GM23338 (cell line): ENCODE results near the gene OR5B3.

Experiments
- CREB1 ChIP-seq: fragments of 250-450 bp; sonication (Bioruptor Pico); IDR thresholded peaks from 2 replicates; pipeline ENCODE4 v1.5.0; 2020; ENCODE audit warnings: low read depth, mild to moderate bottlenecking, moderate library complexity
- CTCF ChIP-seq, 2 experiments: fragments of 200-600 bp in 1 of 2; sonication (generic) in 1 of 2; conservative IDR thresholded peaks; 2 replicates each; pipeline versions ENCODE4 v1.5.1 to v1.6.1; 2016 to 2017; ENCODE audit warnings: antibody characterized with exemption in 2 of 2, low read depth in 2 of 2, mild to moderate bottlenecking in 2 of 2, moderate library complexity in 1 of 2
- ETS1 ChIP-seq: IDR thresholded peaks from 2 replicates; pipeline ENCODE4 v1.6.1; 2016; ENCODE audit warnings: antibody characterized with exemption
- EZH2 ChIP-seq: fragments of 200-600 bp; sonication (generic); IDR thresholded peaks from one replicate; pipeline ENCODE4 v1.8.0; 2017; ENCODE audit warnings: antibody characterized with exemption, mild to moderate bottlenecking, low read depth; ENCODE audit not compliant: unreplicated experiment
- EZH2phosphoT487 ChIP-seq: fragments of 200-600 bp; sonication (generic); IDR thresholded peaks from one replicate; pipeline ENCODE4 v1.8.1; 2018; ENCODE audit warnings: antibody characterized with exemption; ENCODE audit not compliant: unreplicated experiment
- JUNB ChIP-seq: IDR thresholded peaks from one replicate; pipeline ENCODE4 v1.6.1; 2016; ENCODE audit warnings: antibody characterized with exemption; ENCODE audit not compliant: unreplicated experiment
- NANOG ChIP-seq: IDR thresholded peaks from 2 replicates; pipeline ENCODE4 v1.6.1; 2016; ENCODE audit warnings: antibody characterized with exemption, borderline replicate concordance
- POLR2AphosphoS5 ChIP-seq: IDR thresholded peaks from 2 replicates; pipeline ENCODE4 v1.6.1; 2016; ENCODE audit warnings: antibody characterized with exemption, low read depth
- REST ChIP-seq: IDR thresholded peaks from one replicate; pipeline ENCODE4 v1.6.1; 2018; ENCODE audit warnings: antibody characterized with exemption; ENCODE audit not compliant: unreplicated experiment
- STAT1 ChIP-seq: IDR thresholded peaks from one replicate; pipeline ENCODE4 v1.6.1; 2016; ENCODE audit warnings: antibody characterized with exemption; ENCODE audit not compliant: unreplicated experiment
- ZNF114 ChIP-seq: fragments of 250-450 bp; sonication (Bioruptor Pico); IDR thresholded peaks from 2 replicates; pipeline ENCODE4 v1.5.0; 2020; ENCODE audit warnings: mild to moderate bottlenecking, moderate library complexity
- ZNF331 ChIP-seq: fragments of 250-450 bp; sonication (Bioruptor Pico); IDR thresholded peaks from 2 replicates; pipeline ENCODE4 v1.5.0; 2020; ENCODE audit warnings: low read depth, mild to moderate bottlenecking, moderate library complexity
- ZNF462 ChIP-seq: fragments of 250-450 bp; sonication (Bioruptor Pico); IDR thresholded peaks from 2 replicates; pipeline ENCODE4 v1.5.0; 2020; ENCODE audit warnings: mild to moderate bottlenecking, moderate library complexity

DNA sequence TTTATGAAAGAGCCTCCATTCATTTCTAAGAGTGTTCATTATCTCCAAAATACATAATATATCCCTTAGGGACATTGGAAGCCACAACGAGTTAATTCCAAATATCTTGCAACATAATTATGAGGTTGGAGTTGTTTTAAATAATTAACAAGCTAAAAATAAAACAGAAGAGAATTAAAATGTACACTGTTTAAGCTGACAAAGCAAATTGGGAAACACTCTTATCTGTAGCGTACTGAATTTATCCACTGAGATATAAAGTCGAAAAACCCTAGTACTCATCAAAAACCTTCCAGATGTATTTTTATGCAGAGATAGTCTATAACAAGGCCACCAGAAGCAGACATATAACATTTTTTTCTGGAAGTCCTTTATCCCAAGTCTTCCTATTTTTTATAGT lies 27.5 kb upstream of the OR5B3 start:
- TF ChIP-seq CTCF (conservative IDR thresholded peaks at IDR 0.05; ENCODE audit: low read depth in 2 of 2) (no peak), POLR2AphosphoS5 (no peak), EZH2 (no peak), REST (no peak), EZH2phosphoT487 (no peak), ETS1 (no peak), STAT1 (no peak), ZNF462 (CRISPR knock-in tag) (no peak), ZNF114 (CRISPR knock-in tag) (no peak), CREB1 (CRISPR knock-in tag) (no peak), ZNF331 (no peak), JUNB (no peak), NANOG (no peak)
